ENCODE results near the gene INO80E.
A peak's percentile ranks its signal among the peaks of the same experiment; 100 is the strongest.
"Not testable (repeated sequence)": the region's sequence is repeated elsewhere in the genome, so short reads cannot be mapped to it uniquely, and the experiment has no call there.

INO80E gene

GRCh38 chr16:29995911-29996765, at the start of gene INO80E:
INO80E (plus strand) TSS chr16:29996241; CDS start chr16:29996311, 70 bp downstream.
- DNase-seq (ENCODE audit: low read depth in 2 of 2), result peak; percentile 85 to 89

- DNase-seq (ENCODE audit: low read depth in 2 of 2), result no peak
Observed at GRCh38 chr16:29947897-29948296, 48.1 kb upstream of the INO80E start.

GRCh38 chr16:29950806-29951461, 45.1 kb upstream of the INO80E start:
- no peak for DNase-seq (ENCODE audit: low read depth in 2 of 2)

- no peak for DNase-seq (ENCODE audit: low read depth in 2 of 2)
Observed at GRCh38 chr16:29951625-29952365, 44.2 kb upstream of the INO80E start.

- DNase-seq (ENCODE audit: low read depth in 2 of 2), result no peak
Observed at GRCh38 chr16:29958756-29959155, 37.3 kb upstream of the INO80E start.

GRCh38 chr16:29959293-29959692, 36.7 kb upstream of the INO80E start:
- no peak for DNase-seq (ENCODE audit: low read depth in 2 of 2)

GRCh38 chr16:29959821-29960220, 36.2 kb upstream of the INO80E start:
- DNase-seq (ENCODE audit: low read depth in 2 of 2), result not testable (repeated sequence)

- DNase-seq (ENCODE audit: low read depth in 2 of 2), result no peak
Observed at GRCh38 chr16:29961127-29961478, 34.9 kb upstream of the INO80E start.

GRCh38 chr16:29961479-29962343, 34.3 kb upstream of the INO80E start, which contains the start of gene TMEM219:
TMEM219 (plus strand) TSS chr16:29962079; CDS start chr16:29963144, 1,065 bp downstream.
- peak; percentile 79 to 81 for DNase-seq (ENCODE audit: low read depth in 2 of 2)

- DNase-seq (ENCODE audit: low read depth in 2 of 2), result no peak
Observed at GRCh38 chr16:29962344-29962994, 33.6 kb upstream of the INO80E start.

GRCh38 chr16:29963021-29963743, 32.9 kb upstream of the INO80E start:
- DNase-seq (ENCODE audit: low read depth in 2 of 2), result no peak

GRCh38 chr16:29968205-29968604, 27.8 kb upstream of the INO80E start:
- no peak for DNase-seq (ENCODE audit: low read depth in 2 of 2)

- DNase-seq (ENCODE audit: low read depth in 2 of 2), result no peak
Observed at GRCh38 chr16:29971304-29971703, 24.7 kb upstream of the INO80E start.

GRCh38 chr16:29972500-29972899, 23.5 kb upstream of the INO80E start:
- no peak for DNase-seq (ENCODE audit: low read depth in 2 of 2)

- no peak for DNase-seq (ENCODE audit: low read depth in 2 of 2)
Observed at GRCh38 chr16:29972992-29973383, 23.1 kb upstream of the INO80E start.

GRCh38 chr16:29973384-29974246, 22.4 kb upstream of the INO80E start, which contains the start of gene TAOK2:
TAOK2 (plus strand) TSS chr16:29973868; CDS start chr16:29977773, 3,905 bp downstream.
- peak; percentile 98 to 99 for DNase-seq (ENCODE audit: low read depth in 2 of 2)

- no peak for DNase-seq (ENCODE audit: low read depth in 2 of 2)
Observed at GRCh38 chr16:29974291-29975133, 21.5 kb upstream of the INO80E start.

- DNase-seq (ENCODE audit: low read depth in 2 of 2), result no peak
Observed at GRCh38 chr16:29975134-29975538, 20.9 kb upstream of the INO80E start.

Data from fibroblast of skin of left quadriceps (primary cell).